H1 (cell line): ENCODE results near the gene TRIM46.

Experiments used
- BACH1 ChIP-seq: IDR thresholded peaks from 2 replicates; pipeline ENCODE4 v1.6.1; 2012; ENCODE audit warnings: low read length, improper control_type of control experiment
- BRCA1 ChIP-seq: IDR thresholded peaks from 2 replicates; pipeline ENCODE4 v1.6.1; 2012; ENCODE audit warnings: low read depth, low read length, improper control_type of control experiment
- EZH2 ChIP-seq: fragments of 200-600 bp; sonication (generic); IDR thresholded peaks from 2 replicates; pipeline ENCODE4 v1.7.1; 2012; ENCODE audit warnings: low read depth, mild to moderate bottlenecking, moderate library complexity, low read length, inconsistent platforms; ENCODE audit not compliant: severe bottlenecking
- KDM5A ChIP-seq: fragments of 200-600 bp; IDR thresholded peaks from 2 replicates; pipeline ENCODE4 v1.7.1; 2012; ENCODE audit warnings: mild to moderate bottlenecking, low read length, inconsistent platforms, mixed read lengths
- POLR2A ChIP-seq, 2 experiments: IDR thresholded peaks; 1 replicate in 1 of 2; 2 replicates in 1 of 2; pipeline ENCODE4 v1.6.1; 2011; ENCODE audit warnings: low read depth in 2 of 2, low read length in 2 of 2, mild to moderate bottlenecking in 2 of 2; ENCODE audit errors: control extremely low read depth in 1 of 2
- POLR2AphosphoS5 ChIP-seq: IDR thresholded peaks from 2 replicates; pipeline ENCODE4 v1.6.1; 2011; ENCODE audit warnings: low read depth, low read length
- POU5F1 ChIP-seq: IDR thresholded peaks from 2 replicates; pipeline ENCODE4 v1.6.1; 2011; ENCODE audit warnings: low read depth, mild to moderate bottlenecking, low read length, moderate library complexity
- TF ChIP-seq, protein P1 (sequence below): IDR thresholded peaks from 2 replicates; pipeline ENCODE4 v1.6.1; 2012; ENCODE audit warnings: inconsistent platforms
- TF ChIP-seq, protein P2 (sequence below), 3 experiments: IDR thresholded peaks; 1 replicate in 2 of 3; 2 replicates in 1 of 3; pipeline versions ENCODE4 v1.5.1 to v1.6.1; 2011; ENCODE audit warnings: low read length in 3 of 3, mild to moderate bottlenecking in 3 of 3, inconsistent platforms in 2 of 3, low read depth in 1 of 3, moderate library complexity in 1 of 3; ENCODE audit not compliant: insufficient read depth in 1 of 3; ENCODE audit errors: control extremely low read depth in 1 of 3

DNA sequence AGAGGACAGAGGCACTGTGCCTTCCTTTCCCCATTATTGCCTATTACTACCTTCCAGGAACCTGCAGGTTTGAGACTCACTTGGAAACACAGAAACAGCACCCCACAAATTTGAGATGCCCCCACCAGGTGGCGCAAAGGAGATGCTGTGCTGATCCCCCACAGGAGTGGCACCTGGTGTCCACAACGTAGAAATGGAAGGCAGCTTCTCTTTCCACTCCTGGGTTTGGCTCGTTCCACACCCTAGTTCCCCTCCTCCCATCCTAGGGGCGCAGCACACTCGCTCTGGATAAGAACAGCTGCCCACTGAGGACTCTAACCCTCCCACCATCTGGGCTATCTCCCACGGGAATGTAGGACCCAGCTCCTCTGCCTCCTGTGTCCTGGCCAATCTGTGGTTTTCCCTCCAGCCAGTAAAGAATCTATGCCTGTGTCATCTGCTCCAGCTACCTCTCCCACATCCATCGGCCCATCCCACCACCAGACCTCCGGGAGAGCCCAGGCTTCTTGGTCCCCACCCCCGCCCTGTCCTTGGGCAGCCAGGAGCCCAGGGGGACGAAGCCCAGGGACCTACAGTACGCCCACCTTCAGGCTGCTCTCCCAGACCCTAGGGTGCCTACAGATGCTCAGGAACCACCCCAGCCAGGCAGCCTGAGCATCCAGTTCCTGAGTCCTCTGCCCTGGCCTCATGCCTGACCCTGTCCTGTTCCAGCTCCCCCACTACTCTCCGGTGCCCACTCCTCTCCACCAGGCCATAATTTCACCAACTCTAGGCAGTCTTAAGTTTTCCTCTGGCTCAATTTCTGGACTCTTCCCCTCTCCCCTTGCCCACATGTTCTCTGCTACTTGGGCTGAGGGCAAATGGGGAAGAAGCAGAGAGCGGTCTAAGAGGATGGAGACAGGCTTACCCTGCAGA is 33.5 kb downstream of the TRIM46 start:
- TF ChIP-seq POLR2A (IDR thresholded peaks at IDR 0.05; ENCODE audit: control extremely low read depth in 1 of 2, low read depth in 2 of 2, low read length in 2 of 2) (no peak; a peak in 1 of 3 replicates), KDM5A (no peak), BACH1 (peak; percentile 75), POLR2AphosphoS5 (peak; percentile 79), BRCA1 (no peak), POU5F1 (no peak), EZH2 (no peak)
- TF ChIP-seq, protein P1, sequence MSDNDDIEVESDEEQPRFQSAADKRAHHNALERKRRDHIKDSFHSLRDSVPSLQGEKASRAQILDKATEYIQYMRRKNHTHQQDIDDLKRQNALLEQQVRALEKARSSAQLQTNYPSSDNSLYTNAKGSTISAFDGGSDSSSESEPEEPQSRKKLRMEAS, result no peak
- TF ChIP-seq, protein P2, sequence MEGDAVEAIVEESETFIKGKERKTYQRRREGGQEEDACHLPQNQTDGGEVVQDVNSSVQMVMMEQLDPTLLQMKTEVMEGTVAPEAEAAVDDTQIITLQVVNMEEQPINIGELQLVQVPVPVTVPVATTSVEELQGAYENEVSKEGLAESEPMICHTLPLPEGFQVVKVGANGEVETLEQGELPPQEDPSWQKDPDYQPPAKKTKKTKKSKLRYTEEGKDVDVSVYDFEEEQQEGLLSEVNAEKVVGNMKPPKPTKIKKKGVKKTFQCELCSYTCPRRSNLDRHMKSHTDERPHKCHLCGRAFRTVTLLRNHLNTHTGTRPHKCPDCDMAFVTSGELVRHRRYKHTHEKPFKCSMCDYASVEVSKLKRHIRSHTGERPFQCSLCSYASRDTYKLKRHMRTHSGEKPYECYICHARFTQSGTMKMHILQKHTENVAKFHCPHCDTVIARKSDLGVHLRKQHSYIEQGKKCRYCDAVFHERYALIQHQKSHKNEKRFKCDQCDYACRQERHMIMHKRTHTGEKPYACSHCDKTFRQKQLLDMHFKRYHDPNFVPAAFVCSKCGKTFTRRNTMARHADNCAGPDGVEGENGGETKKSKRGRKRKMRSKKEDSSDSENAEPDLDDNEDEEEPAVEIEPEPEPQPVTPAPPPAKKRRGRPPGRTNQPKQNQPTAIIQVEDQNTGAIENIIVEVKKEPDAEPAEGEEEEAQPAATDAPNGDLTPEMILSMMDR (IDR thresholded peaks at IDR 0.05; ENCODE audit: control extremely low read depth in 1 of 3, insufficient read depth in 1 of 3, low read depth in 1 of 3, low read length in 3 of 3), result peak in 2 of 3 experiments; percentile 89 to 97; a peak in 3 of 4 replicates
